ENCODE data around the gene KLHL3.
A peak's percentile ranks its signal among the peaks of the same experiment; 100 is the strongest.
"Not testable (repeated sequence)": the region's sequence is repeated elsewhere in the genome, so short reads cannot be mapped to it uniquely, and the experiment has no call there.

Gene KLHL3

DNA sequence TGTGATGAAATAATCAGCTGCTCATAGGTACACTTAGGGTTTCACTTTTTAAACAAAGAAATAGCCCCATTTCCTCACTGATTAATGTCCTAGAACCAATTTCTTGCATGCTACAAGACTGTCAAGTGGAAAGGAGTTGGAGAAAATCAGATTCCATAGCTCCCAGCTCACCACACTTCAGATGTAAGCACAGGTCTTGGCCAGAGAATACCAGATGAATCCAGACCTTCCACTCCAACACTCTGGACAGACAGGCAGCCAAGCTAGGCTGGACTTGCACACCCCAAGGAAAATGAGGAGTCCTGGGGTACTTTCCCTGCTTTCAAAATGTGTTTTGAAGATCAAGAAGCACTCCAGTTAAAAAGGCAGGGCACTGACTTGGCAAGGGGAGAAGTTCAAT lies 68.5 kb downstream of the KLHL3 start:
- no peak for DNase-seq

DNA sequence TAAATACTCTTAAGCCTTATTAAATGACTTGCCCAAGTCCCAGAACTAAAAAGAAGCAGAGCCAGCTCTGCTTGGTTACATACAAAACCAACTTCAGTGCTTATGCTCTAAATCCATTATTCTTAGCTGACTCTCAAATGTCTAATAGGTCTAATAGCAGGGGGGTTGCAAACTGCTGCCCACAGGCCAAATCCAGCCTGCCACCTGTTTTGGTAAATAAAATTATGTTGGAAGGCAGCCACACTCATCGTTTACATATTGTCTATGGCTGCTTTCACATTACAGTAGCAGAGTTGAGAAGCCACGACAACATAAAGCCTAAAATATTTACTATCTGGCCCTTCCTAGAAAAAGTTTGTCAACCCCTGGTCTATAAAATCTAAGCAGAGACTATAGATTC lies 69.0 kb downstream of the KLHL3 start:
- DNase-seq, result no peak

DNA sequence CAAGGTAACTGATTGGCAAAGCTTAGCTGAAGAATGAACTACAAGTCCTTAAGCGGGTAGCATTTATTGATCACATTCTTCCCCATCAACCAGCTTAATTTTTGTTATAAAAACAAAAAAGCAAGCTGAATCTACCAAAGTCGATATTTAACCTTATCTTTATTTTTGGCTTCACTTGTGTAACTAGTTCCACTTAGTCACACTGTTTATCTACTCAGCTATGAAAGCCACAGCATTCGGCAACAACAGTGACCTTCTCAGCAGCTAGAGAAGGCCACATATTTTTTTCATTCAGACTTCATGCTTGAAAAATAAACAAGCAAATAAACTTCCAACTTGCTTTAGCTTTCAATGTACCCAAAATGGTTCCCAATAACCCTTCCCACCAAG lies 69.4 kb downstream of the KLHL3 start:
- DNase-seq, result no peak

DNA sequence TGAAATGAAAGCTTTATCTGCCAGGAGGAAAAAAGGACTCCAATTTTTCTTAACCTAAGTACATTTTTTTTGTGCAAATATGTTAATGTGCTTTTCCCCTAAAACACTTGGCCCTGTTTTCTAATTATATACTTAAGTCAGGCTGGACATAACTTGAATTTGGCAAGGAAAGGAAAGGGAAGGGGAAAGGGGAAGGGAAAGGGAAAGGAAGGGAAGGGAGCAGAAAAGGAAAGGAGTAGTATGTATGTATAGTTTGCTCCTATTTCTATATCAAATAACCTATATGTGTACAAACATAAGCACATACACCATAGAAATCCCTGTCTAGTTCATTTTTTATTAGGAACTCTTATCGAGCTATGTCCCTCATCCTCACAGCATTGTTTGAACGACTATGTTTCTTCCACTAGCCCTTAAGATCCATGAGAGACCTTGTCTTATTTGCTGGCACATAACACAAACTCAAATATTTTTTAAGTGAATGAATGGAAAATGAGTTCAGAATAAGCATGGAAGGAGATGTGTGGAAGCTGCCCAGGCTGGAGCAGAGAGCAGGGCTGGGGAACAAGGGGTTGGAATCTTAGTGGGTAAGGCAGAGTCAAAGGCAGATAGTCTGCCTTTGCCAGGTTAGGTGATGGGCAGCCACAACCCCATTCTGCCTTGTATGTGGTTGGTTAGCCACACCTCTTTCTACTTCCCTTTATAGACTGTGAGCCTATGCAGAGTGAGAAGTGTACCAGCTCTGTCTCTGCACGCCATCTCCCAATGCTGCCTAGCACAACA lies 70.0 kb downstream of the KLHL3 start:
- DNase-seq, result no peak

DNA sequence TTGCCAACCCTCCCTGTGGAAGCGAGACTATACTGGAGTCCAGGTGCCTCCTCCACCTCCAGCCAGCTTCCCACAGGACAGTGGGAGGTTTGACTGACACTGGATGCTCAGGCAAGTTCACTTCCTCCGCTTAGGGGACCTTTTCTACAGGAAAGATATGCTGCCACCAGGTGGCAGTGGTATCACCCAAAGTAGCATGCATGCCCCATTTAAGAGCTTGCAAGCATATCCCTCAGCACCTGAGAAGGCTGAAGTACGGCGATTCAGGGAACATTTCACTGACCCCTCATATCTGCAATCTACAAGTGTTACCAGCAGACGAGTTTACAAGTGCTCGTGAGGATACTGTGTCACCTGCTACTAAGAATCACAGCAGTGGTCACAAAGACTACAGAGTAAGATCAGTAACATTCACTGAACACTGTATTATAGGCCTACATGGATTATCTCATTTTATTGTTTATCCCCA lies 75.5 kb downstream of the KLHL3 start:
- DNase-seq, result peak; percentile 37

DNA sequence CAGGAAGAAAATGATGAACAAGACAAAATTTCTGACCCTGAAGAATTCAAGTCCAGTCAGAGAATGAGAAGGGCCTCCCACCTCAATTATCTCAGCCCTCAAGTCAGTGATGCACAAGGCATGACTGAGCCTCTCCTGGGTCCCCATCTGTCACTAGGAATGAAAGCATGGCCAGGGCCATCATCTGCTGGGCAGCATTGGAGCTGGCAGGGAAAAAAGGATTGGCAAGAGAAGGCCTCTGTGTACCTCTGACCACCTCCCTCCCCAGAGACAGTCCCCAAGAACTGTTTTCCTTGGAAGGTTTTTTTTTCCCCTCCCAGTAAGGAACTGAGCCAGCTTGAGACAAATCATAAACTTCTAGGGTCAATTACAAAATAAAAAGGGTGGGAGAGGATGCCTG lies 76.7 kb downstream of the KLHL3 start:
- DNase-seq, result no peak

DNA sequence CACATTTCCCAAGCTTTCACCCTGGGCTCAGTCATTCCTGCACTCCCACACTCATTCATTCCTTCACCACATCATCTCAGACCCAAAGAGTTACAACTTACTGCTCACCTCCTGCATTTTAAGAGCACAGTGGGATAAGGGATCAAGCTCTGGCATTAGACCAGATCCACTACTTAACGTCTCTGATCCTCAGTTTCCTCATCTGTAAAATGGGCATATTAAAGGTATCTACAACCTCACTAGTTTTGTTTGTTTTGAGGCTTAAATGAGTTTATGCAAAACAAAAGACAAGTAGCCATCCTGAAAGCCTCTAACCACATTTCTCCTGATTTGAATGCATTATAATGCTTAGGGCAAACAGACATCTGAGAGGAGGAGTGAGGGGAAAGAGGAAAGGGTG lies 77.6 kb downstream of the KLHL3 start:
- no peak for DNase-seq

DNA sequence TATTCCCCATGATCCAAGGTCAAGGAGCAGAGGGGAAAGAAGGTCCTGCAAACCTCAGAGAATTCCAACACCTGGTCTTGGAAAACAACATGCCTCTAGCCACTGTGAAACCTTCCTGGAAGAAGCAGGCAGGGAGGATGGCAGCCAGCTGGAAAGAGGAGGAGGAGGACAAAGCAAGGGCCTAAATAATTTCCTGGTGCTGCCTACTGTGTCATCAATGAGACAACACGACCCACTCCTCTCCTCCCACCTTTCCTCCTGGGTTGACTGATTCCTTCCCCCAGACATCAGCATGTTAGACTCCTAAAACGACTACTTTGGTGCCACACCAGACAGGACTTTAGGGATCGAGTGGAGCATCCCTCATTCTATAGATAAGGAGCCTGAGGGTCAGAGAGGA lies 78.8 kb downstream of the KLHL3 start:
- no peak for DNase-seq

DNA sequence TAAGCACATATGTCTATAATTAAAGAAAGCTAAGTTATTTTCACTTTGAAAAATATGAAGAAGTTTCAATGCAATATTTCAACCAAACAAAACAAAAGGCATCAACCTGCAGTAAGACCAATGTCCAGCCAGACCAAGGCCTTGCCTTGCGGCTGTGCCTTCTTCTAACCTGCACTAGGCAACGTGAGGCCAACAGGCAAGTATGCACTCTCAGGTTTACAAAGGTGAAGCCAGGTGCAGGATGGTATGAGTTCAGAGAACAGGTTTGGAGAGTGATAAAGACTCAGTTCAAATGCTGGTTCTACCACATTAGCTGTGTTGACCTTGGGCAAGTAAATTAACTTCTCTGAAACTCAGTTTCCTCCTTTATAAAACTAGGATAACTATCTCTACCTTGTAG lies 79.3 kb downstream of the KLHL3 start:
- DNase-seq, result no peak

DNA sequence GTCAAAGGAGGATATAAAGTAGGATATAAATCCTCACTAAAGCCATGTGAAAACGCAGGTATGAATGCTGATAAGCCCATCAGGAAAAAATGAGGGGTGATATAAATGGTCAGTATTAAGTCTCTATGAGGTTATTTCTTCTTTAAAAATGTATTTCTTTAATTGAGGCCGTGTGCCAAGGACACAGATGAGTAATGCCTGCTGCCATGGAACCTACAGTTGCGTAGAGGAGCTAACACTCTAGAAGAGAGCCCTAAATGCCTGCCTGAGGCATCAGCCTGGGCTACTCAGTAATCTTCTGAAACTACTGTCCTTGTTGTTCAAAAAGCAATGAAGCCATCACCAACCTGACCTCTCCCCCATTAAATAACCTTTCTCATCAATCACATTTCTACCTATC lies 84.9 kb downstream of the KLHL3 start:
- no peak for DNase-seq

DNA sequence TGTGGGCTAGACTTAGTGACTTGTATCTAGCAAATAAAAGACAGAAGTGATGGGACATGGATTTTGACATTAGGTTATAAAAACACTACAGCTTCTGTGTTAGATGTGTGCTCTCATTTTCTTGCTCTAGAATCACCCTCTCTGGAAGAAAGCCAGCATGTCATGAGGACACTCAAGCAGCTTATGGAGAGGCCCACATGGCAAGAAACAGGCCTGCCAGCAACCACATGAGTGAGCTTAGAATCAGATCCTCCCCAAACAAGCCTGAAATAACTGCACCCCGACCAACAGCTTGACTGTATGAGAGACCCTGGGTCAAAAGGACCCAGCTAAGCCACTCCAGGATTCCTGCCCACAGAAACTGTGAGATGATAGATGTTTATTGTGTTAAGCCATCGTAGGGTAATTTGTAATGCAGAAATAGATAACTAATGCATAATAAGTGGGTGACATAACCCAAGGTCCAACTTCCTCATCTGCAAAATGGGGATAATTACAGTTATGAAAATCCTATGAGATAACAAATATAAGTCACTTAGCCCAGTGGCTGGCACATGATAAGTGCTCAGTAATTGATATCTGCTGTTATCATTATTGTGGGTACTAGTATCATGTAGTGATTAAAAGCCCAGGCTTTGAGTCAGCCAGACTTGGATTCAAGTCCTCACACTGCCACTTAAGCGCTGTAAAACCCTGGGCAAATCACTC lies 86.5 kb downstream of the KLHL3 start:
- no peak for DNase-seq

DNA sequence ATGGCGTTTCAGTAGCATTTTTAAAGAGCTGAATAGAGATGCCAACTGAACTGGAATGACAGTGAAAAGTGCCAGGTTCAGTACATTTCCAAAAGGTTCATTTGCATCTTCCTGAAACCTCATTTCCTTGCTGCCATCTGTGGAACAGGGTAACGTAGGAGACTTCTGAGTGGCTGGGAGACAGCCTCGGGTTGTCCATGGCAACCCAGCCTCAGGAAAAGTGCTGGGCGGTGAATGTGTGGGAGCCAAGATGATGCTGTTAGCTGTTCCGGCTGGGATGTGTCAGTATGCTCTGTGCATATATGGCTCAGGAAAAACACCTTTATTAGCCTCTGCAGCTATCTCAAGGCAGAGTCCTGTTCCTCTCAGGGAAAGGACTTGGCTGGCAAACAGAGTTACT lies 87.5 kb downstream of the KLHL3 start:
- no peak for DNase-seq

DNA sequence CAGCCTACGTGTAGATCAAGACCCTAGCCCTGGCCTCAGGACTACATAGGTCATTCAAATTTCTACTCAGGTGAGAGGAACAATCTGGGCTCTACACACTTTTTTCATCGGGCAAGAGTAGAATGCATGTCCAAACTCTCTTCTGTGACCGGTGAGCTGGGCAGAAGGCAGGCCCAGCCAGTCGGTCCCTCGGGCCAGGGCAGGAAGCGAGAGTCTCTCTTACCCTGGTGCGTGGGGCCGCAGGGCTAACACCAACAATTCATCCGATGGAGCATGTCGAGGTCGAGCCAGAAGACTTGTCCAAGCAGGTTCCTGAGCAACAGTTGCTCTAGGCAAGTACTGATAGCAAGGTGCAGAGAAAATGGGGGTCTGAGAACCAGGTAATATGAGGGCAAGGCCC lies 88.5 kb downstream of the KLHL3 start:
- DNase-seq, result no peak

DNA sequence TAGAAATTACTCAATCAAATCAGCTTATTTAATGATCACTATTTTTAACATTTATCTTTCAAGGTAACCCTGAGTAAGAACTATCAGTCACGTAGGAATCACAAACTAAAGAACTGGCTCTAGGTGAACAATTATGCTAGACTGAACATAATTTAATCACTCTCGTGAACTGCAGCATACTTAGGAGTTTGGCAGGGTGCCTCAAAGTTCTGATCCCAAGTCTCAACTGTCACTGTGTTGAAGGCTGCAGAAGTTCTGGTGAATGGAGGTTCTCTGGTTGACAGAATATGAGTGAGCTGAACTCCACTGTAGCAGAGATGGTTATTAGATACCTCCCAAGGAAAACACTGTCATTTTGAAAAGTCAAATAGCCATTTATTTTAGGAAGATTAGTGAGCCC lies 89.1 kb downstream of the KLHL3 start:
- no peak for DNase-seq

DNA sequence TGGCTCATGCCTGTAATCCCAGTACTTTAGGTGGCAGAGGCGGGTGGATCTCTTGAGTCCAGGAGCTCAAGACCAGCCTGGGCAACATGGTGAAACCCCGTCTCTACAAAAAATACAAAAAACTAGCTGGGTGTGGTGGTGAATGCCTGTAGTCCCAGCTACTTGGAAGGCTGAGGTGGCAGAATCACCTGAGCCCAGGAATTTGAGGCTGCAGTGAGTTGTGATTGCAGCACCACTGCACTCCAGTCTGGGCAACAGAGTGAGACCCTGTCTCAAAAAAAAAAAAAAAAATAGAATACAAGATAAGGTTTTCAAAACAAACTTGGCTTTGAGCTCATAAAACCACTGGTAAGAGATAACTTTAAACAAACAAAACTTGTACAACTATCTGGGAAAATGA lies 92.8 kb downstream of the KLHL3 start:
- DNase-seq, result not testable (repeated sequence)

DNA sequence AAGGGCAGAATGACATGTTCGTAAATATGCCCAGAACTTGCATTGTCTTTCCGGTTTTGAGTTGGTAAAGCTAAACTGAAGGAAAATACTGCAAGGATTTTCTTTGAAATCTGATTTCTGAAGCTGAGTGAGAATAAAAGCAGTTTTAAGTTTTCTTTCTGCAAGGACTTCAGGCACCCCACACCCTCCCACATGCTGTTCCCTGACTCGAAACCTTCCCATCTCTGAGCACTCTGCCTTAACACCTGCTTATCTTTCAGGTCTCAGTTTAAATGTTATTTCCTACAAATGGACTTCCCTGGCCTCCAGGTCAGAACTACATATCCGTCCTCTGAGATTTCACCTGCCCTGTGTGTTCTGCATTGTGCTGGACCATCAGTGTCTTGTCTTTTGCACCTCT lies 93.8 kb downstream of the KLHL3 start:
- no peak for DNase-seq

DNA sequence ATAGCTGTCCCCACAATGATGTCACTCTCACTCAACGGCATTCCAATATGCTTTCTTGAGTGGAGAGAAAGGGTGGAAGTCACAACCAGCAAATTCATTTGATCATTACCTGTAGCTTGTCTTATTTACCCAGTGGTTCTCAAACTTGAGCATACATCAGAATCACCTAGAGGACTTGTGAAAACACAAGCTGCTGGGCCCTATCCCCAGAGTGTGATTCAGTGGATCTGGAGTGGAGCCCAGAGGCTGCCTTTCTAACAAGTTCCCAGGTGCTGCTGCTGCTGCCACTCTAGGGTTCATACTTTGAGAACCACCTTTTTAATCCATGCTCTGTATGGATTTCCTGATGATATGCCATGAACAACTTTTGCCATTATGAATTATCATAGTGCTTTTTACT lies 94.7 kb downstream of the KLHL3 start:
- no peak for DNase-seq

DNA sequence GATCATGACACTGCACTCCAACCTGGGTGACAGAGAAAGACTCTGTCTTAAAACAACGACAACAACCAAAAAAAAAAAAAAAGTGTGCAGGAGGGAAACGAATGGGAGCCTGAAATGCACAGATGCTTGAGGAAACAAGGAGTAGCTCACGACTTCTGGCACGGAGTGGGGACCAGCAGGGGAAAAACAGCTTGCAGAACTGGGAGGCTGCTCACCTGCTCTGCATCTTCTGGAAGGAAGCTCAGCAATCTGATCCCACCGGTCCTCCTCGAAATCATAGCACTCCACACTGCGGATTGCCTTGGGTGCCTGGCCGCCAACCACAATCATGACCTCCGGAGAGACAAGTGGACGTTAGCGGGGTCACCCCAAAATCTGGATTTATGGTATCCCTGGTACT lies 96.2 kb downstream of the KLHL3 start:
- no peak for DNase-seq

DNA sequence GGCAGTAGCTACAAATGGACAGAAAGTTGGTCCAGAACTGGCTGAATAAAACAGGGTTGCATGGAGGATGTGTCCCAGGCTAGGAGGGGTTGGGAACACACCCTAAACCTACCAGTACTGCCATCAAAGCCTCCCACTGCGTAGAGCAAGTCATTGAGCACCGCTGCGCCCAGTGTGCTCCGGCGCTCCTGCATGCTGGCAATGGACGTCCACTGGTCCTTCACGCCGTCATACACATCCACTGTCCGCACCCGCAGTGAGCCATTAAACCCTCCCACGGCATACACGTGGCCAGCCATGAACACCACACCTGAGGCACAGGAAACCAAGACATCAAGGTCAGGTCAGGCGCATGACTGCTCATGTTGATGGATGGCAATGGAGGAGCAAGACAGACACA lies 97.0 kb downstream of the KLHL3 start:
- DNase-seq, result no peak

DNA sequence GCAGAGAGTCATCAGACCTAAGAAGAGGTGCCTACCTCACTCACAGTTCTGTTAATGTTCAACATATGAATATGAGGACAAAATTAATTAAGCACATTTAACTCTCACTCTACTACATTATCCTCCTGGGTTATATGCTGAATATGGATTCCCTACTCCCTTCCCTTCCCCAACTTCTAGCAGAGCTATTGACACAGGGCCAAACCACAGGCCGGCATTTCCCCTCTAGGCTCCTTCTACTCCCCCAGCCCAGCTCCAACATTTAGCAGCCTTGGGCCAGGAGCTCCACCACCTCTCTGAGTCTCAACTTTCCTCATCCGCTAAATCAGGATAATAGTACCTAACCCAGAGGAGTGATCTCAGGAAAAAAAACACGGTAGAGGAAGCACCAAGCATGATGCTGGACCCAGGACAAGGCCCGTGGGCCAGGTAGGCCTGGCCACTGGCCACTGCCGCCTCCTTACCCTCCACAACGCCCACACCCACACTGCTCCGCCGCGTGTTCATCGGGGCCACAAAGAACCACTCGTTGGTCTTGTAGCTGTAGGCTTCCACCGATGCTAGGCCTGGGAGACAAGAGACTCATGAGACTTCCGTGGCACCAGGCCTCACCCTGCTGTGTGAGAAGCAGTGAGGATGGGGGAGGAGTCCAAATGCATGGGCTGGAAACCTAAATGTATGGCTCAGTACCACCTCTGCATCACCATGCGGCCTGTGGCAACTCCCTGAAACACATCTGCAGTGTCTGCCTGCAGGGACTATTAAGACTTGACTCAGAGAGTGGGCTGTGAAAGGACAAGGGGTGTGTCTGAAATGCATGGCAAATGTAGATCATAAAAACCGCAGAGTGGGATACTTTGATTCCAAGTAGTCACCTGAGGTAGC lies 98.8 kb downstream of the KLHL3 start:
- no peak for DNase-seq

DNA sequence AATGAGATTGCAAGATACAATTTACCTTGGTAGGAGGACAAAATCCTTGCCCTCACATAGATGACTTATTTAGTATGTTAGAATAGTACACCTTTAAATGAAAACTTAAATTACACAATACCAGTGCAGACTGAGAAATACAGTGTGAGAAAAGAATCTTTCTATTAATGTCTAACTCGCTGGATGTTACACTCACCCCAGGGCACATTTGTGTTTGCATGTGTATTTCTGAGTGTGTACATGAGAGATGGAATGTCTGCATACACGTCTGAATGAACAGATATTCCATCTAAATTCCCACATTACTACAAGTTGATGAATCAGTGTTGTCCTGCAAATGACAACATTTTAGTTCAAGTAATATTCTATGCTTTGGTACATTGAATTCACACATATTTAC lies 99.8 kb downstream of the KLHL3 start:
- no peak for DNase-seq

DNA sequence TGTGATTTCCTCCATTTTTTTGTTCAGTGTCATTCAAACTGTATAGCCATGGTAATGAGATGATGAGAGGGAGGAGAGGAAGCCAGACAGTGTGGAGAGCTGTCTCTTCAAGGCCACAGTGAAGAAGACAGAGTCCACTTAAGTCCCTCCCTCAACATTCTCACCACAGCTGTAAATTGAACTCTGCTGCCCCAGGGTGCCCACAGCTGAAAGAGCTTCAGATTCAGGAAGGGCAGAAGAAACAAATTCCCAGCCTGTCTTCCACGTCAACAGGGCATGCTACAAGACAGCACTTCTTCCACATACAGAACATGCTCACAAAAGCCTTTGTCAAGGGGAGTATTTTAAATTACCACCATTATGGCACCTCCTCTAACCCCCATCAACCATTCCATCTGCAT lies 100.4 kb downstream of the KLHL3 start:
- no peak for DNase-seq

DNA sequence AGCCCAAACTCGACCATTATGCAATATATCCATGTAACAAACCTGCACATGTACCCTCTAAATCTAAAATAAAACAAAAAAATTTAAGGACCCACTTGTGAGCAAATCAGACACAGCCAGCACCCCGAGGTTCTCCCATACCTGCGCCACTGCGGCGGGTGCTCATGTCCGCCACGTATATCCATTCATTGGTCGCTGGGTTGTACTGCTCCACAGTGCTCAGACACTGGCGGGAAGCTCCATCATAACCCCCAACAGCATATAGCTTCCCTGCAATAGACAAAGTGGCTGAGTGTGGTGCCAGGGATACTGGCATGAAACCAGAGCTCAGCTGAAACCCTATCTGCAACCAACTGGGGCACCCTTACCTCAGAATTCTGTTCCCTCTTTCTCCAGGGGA lies 102.0 kb downstream of the KLHL3 start:
- no peak for DNase-seq
